Mucosa of descending colon (tissue), 3 donors: Measurements from ENCODE around the gene MAP1LC3B2. TPM values are rescaled to one million over a fixed set of nuclear protein-coding genes. Genes with fewer than 3 reads are reported as not detected.

Source experiments
- ATAC-seq: fragments of 200-7000 bp; cut with Tn5 transposase; one replicate; pipeline ENCODE4 v1.9.1; 2020; ENCODE audit warnings: mild to moderate bottlenecking, moderate library complexity
- DNase-seq, 3 donors: peaks; one replicate each; pipeline ENCODE4 v3.0.0-alpha.2; 2020
- H3K36me3 ChIP-seq: fragments of 200-600 bp; one replicate; pipeline ENCODE4 v1.8.0; 2021; ENCODE audit warnings: low read depth, mild to moderate bottlenecking
- H3K4me1 ChIP-seq: fragments of 200-600 bp; one replicate; pipeline ENCODE4 v1.8.0; 2021; ENCODE audit warnings: low read depth, mild to moderate bottlenecking
- H3K4me3 ChIP-seq: fragments of 200-600 bp; one replicate; pipeline ENCODE4 v1.8.0; 2021; ENCODE audit warnings: mild to moderate bottlenecking
- H3K9me3 ChIP-seq: fragments of 200-600 bp; one replicate; pipeline ENCODE4 v1.8.0; 2021; ENCODE audit warnings: mild to moderate bottlenecking
- intact Hi-C, 2 donors: fragments of 100-400 bp; cut with DNase I in 1 of 2; cut with micrococcal nuclease in 1 of 2; formaldehyde crosslinking; loops; one replicate each; pipeline versions ENCODE4 v1.11.0 to v1.11.1; 2022; cut with DNase I, micrococcal nuclease
- total RNA-seq, 3 donors: library from RNA; stranded (reverse); fragmentation: NEBNext Ultra II Directional in 2 of 3; extraction: Animal tissue kit (Norgen Biotek cat#: 25700) in 2 of 3; gene quantifications; one replicate each; pipeline versions ENCODE4 v1.2.1 to v1.2.4, GENCODE V29; 2021 to 2023
- TF ChIP-seq, protein P1 (sequence below): fragments of 200-600 bp; IDR thresholded peaks from one replicate; pipeline ENCODE4 v1.8.0; 2022; ENCODE audit warnings: antibody characterized with exemption, mild to moderate bottlenecking
- donor health status: DM: no; HTN: no; CAD: no; lungs with moderate emphysema.
- donor health status: DM: no; HTN: no; CAD: no.
- donor health status: DM: no; HTN: yes; CAD: no.

MAP1LC3B2 gene
- total RNA-seq, 3 donors from 2014 or later: 1.6 to 2.0 (median 1.7) TPM

DNA sequence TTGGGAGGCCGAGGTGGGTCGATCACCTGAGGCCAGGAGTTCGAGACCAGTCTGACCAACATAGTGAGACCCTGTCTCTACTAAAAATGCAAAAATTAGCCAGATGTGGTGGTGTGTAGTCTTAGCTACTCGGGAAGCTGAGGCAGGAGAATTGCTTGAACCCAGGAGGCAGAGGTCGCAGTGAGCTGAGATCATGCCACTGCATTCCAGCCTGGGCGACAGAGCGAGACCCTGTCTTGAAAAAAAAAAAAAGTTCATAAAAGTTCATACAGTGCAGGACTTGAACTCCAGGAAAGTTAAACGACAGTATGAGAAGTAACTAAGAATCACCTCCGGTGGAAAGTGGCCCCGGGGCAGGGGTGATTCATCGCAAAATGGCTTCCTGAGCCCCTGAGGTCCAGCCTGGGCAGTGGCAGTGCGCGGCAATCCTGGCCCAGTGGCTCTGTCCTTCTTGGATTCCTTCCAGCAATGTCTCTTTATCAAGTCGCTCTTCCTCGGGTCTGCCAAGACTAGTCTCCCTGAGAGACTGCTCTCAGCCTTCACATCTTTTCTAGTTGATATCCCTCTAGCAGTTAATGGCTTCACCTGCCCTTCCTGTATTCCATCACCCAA is 16.7 kb upstream of the MAP1LC3B2 start:
- TF ChIP-seq, protein P1, sequence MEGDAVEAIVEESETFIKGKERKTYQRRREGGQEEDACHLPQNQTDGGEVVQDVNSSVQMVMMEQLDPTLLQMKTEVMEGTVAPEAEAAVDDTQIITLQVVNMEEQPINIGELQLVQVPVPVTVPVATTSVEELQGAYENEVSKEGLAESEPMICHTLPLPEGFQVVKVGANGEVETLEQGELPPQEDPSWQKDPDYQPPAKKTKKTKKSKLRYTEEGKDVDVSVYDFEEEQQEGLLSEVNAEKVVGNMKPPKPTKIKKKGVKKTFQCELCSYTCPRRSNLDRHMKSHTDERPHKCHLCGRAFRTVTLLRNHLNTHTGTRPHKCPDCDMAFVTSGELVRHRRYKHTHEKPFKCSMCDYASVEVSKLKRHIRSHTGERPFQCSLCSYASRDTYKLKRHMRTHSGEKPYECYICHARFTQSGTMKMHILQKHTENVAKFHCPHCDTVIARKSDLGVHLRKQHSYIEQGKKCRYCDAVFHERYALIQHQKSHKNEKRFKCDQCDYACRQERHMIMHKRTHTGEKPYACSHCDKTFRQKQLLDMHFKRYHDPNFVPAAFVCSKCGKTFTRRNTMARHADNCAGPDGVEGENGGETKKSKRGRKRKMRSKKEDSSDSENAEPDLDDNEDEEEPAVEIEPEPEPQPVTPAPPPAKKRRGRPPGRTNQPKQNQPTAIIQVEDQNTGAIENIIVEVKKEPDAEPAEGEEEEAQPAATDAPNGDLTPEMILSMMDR: no peak
- Histone ChIP-seq H3K36me3 (no peaks in the 10 kb centered on the region), H3K4me3 (no peak overlapping the region), H3K9me3 (no peaks in the 10 kb centered on the region), H3K4me1 (peaks cover 9% of the 10 kb centered on the region)
- DNase-seq: no peak
- no peak for ATAC-seq
- intact Hi-C loops: no loop called here

DNA sequence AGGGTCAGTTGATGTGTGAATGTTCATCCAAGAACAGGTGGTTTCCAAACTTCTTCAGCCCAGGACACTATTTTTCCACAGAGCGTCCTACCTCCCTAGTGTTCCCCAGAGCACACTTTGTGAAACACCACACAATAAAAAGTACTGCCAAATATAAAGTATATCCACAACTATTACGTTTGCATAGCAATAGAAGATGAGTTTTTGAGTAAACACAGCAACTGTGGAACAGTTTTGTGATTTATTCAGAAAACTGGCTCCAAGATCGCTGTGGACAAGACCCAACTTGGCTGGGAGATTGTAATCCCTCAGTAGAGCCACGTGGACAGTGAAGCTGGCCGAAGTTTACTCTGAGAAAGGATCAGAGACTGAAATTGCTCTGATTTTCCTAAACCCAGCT is 14.5 kb upstream of the MAP1LC3B2 start:
- TF ChIP-seq, protein P1: no peak
- no peak for DNase-seq
- H3K4me3 ChIP-seq: no peak overlapping the region
- intact Hi-C loops: no loop called here
- H3K4me1 ChIP-seq: no peaks in the 10 kb centered on the region
- H3K36me3 ChIP-seq: no peaks in the 10 kb centered on the region
- peak; percentile 26 for ATAC-seq
- H3K9me3 ChIP-seq: no peaks in the 10 kb centered on the region

DNA sequence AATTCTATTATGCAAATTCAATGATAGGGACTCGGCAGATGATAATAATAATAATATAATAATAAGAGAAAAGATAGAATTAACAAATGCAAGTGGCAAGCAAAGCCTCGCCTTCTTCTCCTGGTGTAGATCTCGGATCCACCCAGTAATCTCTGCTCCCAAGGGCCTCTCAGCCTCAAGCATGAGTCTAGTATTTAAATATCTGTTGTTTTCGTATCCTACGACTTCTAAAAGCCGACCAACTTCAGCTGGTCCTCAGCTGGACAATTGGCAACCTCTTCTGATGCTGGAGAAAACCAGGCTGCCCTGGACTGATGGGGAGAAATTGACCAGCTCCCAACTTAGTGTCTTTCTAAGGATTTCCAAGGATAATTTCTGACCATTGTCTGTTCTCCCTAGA is 14.0 kb upstream of the MAP1LC3B2 start:
- Histone ChIP-seq H3K9me3 (no peaks in the 10 kb centered on the region), H3K36me3 (no peaks in the 10 kb centered on the region), H3K4me1 (no peaks in the 10 kb centered on the region), H3K4me3 (no peak overlapping the region)
- ATAC-seq (no peak), DNase-seq (no peak)
- TF ChIP-seq, protein P1: no peak
- intact Hi-C loops: no loop called here

- Histone ChIP-seq H3K36me3 (no peaks in the 10 kb centered on the region), H3K9me3 (no peaks in the 10 kb centered on the region), H3K4me1 (no peaks in the 10 kb centered on the region), H3K4me3 (no peak overlapping the region)
- intact Hi-C loops: no loop called here
- TF ChIP-seq, protein P1: no peak
- no peak for ATAC-seq
- DNase-seq: no peak
These were observed 13.2 kb upstream of the MAP1LC3B2 start for GRCh38 chr12:116545936-116546335.

DNA sequence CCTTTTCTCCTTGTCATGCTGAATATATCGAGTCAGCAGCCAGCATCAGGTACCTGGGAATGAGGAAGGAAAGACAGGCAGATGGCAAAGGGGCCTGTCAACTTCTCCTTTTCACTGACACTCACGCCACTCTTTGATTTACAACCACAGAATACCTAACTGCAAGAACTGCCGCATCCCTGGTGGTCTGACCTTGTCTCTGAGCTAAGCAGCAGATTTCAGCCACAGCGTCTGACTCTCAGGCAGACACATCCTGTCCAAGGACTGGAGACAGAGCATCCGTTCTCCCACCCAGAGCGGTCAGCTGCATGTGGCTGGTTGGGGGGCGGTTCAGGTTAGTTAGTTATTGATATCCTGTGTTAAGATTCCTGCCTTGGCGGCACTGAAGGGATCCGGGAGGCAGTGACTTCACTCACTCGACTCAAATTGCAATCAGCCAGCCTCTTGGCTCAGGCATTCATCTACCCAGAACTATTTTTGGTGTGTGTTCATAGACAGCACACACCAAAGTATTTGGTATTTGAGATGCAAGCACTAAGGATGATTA is 11.2 kb upstream of the MAP1LC3B2 start:
- intact Hi-C loops: no loop called here
- Histone ChIP-seq H3K4me3 (no peak overlapping the region), H3K4me1 (no peaks in the 10 kb centered on the region), H3K36me3 (no peaks in the 10 kb centered on the region), H3K9me3 (no peaks in the 10 kb centered on the region)
- ATAC-seq (peak; percentile 39), DNase-seq (no peak)
- TF ChIP-seq, protein P1: no peak
